ENCODE results near the gene COPG2. TPM values are rescaled to one million over a fixed set of nuclear protein-coding genes. Genes with fewer than 3 reads are reported as not detected.
A peak's percentile ranks its signal among the peaks of the same experiment; 100 is the strongest.

Gene COPG2
- total RNA-seq, 2 experiments from 2014 or later, result 11.2 to 12.0 TPM

DNA sequence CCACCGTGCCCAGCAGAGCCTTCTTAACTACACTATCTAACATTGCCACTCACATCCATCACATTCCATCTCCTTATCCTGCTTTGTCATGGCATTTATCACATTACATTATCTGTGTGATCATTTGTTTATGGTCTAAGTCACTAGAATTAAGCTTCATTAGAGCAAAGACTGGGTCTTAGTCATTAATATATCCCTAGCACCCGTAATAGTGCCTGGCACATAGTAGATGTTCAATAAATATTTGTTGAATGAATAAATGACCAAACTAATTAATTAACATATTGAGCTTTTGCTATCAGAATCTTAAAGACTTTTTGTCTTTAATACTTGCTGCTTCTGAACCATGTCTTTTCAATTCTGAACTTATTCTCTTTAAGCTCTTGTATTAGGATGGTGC, 5.9 kb upstream of the COPG2 start:
- DNase-seq, result no peak
- Mint-ChIP-seq H3K36me3 (ENCODE audit: low read depth) (no peaks in the 10 kb centered on the region), H3K4me3 (no peak overlapping the region), H3K27ac (no peak overlapping the region), H3K9me3 (peaks cover 3% of the 10 kb centered on the region), H3K27me3 (peaks cover 7% of the 10 kb centered on the region), H3K4me1 (peaks cover 4% of the 10 kb centered on the region)
- POLR2A ChIA-PET, result no interaction called here
- CTCF ChIA-PET, result interaction anchor here (0.6 to 1.5 kb wide), 2 partner anchors 16 to 84 kb away, joined by 3 read pairs; no protein-coding TSS in a partner anchor

DNA sequence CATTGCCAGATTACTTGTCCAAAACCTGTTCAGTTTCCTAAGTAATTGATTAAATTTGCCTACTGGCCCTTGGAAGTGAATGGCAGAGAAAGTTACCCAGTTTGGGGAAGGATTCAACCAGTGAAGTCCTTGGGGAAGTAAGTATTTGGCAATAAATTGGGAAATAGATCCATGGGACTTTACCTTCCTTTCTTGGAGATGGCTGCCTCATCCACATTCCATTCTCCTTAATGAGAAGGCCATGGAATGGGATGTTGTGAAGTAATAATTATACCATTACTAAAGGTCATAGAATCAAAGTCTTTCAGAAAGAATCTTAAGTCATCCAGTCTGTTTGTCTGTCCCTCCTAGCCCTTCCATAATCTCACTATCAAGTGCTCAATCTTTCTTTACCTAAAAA, 4.5 kb upstream of the COPG2 start:
- Mint-ChIP-seq H3K9me3 (no peaks in the 10 kb centered on the region), H3K27ac (no peak overlapping the region), H3K4me3 (no peak overlapping the region), H3K27me3 (peaks cover 7% of the 10 kb centered on the region), H3K36me3 (ENCODE audit: low read depth) (no peaks in the 10 kb centered on the region), H3K4me1 (peaks cover 9% of the 10 kb centered on the region)
- ChIA-PET CTCF (no interaction called here), POLR2A (no interaction called here)
- DNase-seq, result no peak

DNA sequence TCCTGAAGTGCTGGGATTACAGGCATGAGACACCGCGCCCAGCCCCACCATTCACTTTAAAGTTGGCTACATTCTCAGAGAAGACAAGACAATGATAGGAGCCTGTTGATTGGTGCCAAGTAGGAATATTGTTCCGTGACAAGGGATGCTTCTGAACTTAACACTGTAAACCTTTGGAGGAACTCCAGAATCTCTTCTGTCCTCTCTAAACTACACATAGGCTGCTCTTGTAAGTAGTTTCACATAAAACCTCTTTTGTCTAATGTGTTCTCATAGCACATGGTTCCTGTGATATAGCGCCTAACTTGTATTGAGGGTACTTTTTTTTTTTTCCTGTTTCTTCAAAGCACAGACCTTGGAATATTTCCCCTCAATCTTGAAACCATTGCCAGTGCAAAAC, 3.6 kb upstream of the COPG2 start:
- POLR2A ChIA-PET, result no interaction called here
- no peak overlapping the region for H3K4me3 Mint-ChIP-seq
- DNase-seq, result no peak
- peaks cover 17% of the 10 kb centered on the region for H3K4me1 Mint-ChIP-seq
- no peaks in the 10 kb centered on the region for H3K36me3 Mint-ChIP-seq (ENCODE audit: low read depth)
- H3K9me3 Mint-ChIP-seq, result no peaks in the 10 kb centered on the region
- no peak overlapping the region for H3K27ac Mint-ChIP-seq
- CTCF ChIA-PET, result no interaction called here
- H3K27me3 Mint-ChIP-seq, result peaks cover 6% of the 10 kb centered on the region

DNA sequence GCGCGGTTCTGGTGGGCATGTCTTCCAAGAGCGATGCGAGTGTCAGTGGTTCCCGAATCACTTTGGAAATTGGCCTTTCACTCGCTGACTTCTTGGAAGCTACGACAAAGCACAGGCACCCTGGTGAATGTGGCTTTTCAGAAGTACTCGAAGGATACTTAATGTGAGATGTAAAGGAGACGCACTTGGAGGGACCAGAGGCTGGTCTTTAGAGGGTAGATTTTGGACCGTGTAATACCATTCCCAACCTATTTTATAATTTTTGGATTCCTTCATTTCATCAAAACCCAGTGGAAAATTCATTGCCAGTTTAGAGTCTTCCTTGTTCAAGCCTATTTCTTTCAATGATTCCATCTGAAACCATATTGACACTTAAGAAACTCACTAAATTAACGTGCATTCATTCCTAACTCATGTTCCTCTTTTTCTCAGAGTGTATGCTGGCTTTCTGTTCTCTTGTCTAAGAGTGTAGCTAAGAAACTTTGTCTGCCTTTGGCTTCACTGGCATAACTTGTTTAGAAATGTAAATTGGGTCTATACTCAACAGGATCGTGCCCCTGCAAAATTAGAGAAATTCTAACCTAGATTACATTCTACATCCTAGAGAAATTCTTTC, 645 bp upstream of the COPG2 start:
- DNase-seq, result no peak
- Mint-ChIP-seq H3K9me3 (no peaks in the 10 kb centered on the region), H3K4me3 (peak overlapping the region; percentile 81), H3K4me1 (peaks cover 18% of the 10 kb centered on the region), H3K36me3 (ENCODE audit: low read depth) (no peaks in the 10 kb centered on the region), H3K27me3 (peaks cover 3% of the 10 kb centered on the region), H3K27ac (no peak overlapping the region)
- CTCF ChIA-PET, result no interaction called here
- POLR2A ChIA-PET, result no interaction called here

DNA sequence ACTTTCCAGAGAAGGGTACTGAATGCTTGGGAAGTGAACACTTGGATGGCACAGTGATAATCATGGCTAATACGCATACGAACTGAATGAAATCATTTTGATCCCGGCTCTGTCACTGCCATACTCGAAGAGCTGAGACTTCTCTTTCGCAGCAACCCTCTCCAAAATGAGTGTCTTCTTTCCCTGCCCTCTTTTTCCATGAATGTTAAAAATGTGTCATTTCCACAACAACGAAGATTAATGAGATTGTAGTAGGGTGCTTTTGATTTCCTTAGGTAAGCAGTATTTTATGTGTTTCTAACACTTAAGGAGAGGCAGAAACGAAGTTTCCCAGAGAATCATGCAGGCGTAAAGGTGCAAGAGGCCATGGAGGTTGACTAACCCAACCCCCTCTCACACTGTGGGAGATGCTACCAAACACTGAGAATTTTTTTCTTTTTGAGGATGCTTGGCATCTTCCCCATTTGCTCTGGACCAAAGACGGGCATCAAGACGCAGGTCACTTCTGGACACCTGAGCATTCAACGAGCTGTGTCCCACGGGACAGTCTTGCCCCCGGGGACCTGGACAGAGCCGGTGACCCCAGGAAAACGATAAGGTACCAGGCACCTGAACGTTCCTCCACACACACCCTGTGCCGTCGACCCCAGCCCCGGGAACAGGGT, 823 bp downstream of the COPG2 start:
- Mint-ChIP-seq H3K27ac (peak overlapping the region; percentile 42), H3K9me3 (no peaks in the 10 kb centered on the region), H3K4me1 (peaks cover 18% of the 10 kb centered on the region), H3K4me3 (peak overlapping the region; percentile 77), H3K36me3 (ENCODE audit: low read depth) (no peaks in the 10 kb centered on the region), H3K27me3 (no peaks in the 10 kb centered on the region)
- CTCF ChIA-PET, result interaction anchor here (0.5 kb wide), 1 partner anchor 529 kb away, joined by 3 read pairs; no protein-coding TSS in a partner anchor
- no peak for DNase-seq
- POLR2A ChIA-PET, result interaction anchor here (0.6 kb wide), 1 partner anchor 14 kb away, joined by 3 read pairs; no protein-coding TSS in a partner anchor

DNA sequence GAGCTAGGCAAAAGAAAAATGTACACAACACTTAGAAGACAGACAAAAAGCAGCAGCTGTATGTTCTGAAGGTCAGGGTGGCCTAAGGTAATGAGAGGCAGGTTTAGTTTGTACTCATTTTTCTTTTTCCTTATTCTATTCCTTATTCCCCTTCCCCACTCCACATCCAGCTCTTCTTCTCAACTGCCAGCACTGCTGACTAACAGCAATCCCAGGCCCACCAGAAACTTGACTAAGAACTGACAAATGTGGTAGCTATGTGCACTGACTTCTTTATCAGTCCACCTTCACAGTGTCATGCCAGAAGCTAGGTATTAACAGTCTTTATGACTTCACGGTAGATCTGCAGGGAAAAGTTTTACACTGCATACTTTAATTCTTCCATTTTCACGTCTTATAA, 6.1 kb downstream of the COPG2 start:
- ChIA-PET CTCF (no interaction called here), POLR2A (no interaction called here)
- Mint-ChIP-seq H3K9me3 (no peaks in the 10 kb centered on the region), H3K4me1 (peaks cover 8% of the 10 kb centered on the region), H3K27me3 (no peaks in the 10 kb centered on the region), H3K4me3 (no peak overlapping the region), H3K27ac (no peak overlapping the region), H3K36me3 (ENCODE audit: low read depth) (peaks cover 8% of the 10 kb centered on the region)
- no peak for DNase-seq

DNA sequence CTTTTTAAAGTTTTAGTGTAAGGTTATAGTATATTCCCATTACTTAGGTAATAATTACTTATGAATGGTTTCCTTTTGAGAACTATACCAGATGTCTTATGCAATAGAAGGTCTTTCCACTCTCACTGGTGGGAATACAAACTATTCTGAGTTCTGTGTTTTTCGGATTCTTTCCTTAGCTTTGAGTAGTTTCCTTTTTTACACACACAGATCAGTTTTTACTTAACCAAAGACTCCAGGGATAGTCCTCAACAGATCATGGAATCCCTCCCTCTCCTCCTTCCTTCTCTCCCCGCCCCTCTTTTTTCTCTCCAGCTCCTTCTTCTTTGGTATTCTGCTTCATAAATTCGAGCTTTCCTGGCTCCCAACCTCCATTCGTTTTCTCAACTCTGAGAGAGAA, 13.3 kb downstream of the COPG2 start:
- POLR2A ChIA-PET, result no interaction called here
- H3K9me3 Mint-ChIP-seq, result no peaks in the 10 kb centered on the region
- CTCF ChIA-PET, result no interaction called here
- DNase-seq, result no peak
- H3K4me1 Mint-ChIP-seq, result peaks cover 6% of the 10 kb centered on the region
- H3K36me3 Mint-ChIP-seq (ENCODE audit: low read depth), result peaks cover 25% of the 10 kb centered on the region
- no peak overlapping the region for H3K27ac Mint-ChIP-seq
- no peaks in the 10 kb centered on the region for H3K27me3 Mint-ChIP-seq
- H3K4me3 Mint-ChIP-seq, result no peak overlapping the region

DNA sequence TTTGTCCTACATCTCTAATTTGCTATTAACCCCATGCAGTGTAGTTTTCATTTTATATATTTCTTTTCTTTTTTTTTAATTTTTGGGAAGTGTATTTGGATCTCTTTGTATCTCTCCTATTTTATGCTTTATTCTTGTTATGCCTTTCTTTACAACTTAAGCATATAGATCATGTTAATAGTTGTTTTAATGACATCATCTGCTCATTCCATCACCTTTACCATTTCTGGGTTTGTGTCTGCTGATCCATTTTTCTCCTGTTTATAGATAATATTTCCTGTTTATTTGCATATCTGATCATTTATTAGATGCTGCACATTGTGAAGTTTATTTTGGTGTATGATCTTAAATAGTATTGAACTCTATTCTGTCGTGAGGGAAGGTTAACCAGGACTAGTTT, 13.7 kb downstream of the COPG2 start:
- CTCF ChIA-PET, result no interaction called here
- H3K4me3 Mint-ChIP-seq, result no peak overlapping the region
- peaks cover 9% of the 10 kb centered on the region for H3K4me1 Mint-ChIP-seq
- H3K36me3 Mint-ChIP-seq (ENCODE audit: low read depth), result peaks cover 27% of the 10 kb centered on the region
- peaks cover 3% of the 10 kb centered on the region for H3K9me3 Mint-ChIP-seq
- no peak overlapping the region for H3K27ac Mint-ChIP-seq
- DNase-seq, result no peak
- POLR2A ChIA-PET, result no interaction called here
- H3K27me3 Mint-ChIP-seq, result no peaks in the 10 kb centered on the region

DNA sequence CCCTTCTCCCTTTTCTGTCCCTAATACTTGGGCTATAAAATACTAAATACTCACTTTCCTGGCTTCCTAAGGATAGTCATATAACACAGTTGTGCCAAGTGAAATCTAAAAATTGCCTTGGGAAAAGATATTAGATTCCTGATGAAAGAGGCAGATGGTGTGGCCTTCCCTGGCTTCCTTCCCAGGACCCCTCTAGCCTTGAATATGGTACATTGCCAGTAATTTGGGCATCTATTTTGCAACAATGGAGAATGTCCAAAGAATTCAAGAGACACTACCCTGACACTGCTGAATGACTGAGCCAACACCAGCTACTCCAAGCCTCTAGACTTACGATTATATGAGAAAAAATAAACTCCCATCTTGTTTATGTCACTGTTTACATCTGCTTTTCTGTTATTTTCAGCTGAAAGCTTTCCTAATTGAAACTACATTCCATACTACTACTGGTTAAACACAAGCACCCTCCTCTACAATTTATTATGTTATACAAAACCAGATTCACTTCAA, 17.9 kb downstream of the COPG2 start:
- no peak for DNase-seq
- no peak overlapping the region for H3K4me3 Mint-ChIP-seq
- no peaks in the 10 kb centered on the region for H3K27me3 Mint-ChIP-seq
- peaks cover 45% of the 10 kb centered on the region for H3K36me3 Mint-ChIP-seq (ENCODE audit: low read depth)
- POLR2A ChIA-PET, result no interaction called here
- CTCF ChIA-PET, result no interaction called here
- no peak overlapping the region for H3K27ac Mint-ChIP-seq
- H3K4me1 Mint-ChIP-seq, result peaks cover 27% of the 10 kb centered on the region
- H3K9me3 Mint-ChIP-seq, result peaks cover 14% of the 10 kb centered on the region

DNA sequence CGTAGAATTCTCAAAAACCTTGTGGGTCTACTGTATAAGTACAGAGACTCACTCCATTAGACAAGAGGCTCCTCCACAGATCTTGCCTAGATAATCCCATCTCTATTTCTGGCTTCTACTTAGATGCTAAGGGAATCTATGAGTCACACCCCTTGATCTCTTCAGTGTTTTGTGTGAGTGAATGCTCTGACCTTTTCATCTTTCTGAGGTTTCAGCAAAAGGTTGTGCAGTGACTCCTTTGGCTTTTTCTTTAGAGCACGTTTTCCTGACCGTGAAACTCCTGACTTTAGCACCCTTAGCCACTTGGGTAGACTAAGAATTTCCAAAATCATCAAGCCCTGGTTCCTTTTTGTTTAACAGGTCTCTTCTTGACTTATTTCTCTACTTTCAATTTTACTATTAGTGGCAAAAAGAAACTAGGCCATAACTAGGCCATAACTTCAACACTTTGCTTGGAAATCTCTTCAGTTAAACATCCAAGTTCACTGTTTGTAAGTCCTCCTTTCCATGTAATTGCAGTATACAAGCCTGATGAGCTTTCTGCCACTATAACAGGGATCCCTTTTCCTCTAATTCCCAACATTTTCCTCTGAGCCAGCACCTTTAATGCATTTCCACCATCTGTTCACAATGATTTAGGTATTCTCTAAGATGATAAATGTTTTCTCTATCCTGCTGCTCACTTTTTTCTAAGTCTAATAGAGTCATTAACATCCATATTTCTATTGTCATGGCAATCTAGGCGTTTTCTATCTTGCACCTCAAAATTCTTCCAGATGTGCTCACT, 19.4 kb downstream of the COPG2 start:
- Mint-ChIP-seq H3K36me3 (ENCODE audit: low read depth) (peaks cover 50% of the 10 kb centered on the region), H3K27ac (peak overlapping the region; percentile 4)

DNA sequence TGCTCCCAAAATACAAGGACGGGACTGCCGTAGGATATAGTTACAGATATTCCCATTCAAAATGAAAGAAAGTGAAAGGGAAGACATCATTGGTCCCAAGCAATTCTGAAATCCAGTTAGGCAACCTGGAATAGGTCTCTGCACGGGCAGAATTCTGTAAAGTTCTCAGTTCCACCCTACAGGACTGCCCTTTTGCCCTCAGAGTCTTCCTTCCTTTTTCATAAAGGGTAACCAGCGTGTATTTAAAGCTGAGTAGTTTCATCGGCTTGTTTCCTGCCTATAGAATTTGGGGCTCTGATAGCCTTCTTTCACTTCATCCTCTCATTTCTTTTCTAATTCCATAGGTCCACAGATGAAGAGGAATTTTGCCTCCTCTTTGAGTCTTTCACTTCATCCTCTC, 20.0 kb downstream of the COPG2 start:
- Mint-ChIP-seq H3K27ac (peak overlapping the region; percentile 4), H3K4me3 (no peak overlapping the region), H3K36me3 (ENCODE audit: low read depth) (peaks cover 45% of the 10 kb centered on the region), H3K9me3 (peaks cover 14% of the 10 kb centered on the region), H3K27me3 (no peaks in the 10 kb centered on the region), H3K4me1 (peaks cover 23% of the 10 kb centered on the region)
- ChIA-PET POLR2A (no interaction called here), CTCF (no interaction called here)
- no peak for DNase-seq

More for the DNA sequence above, 19.4 kb downstream of the COPG2 start:
- DNase-seq, result no peak
- ChIA-PET POLR2A (no interaction called here), CTCF (no interaction called here)
- Mint-ChIP-seq H3K27me3 (no peaks in the 10 kb centered on the region), H3K4me1 (peaks cover 27% of the 10 kb centered on the region), H3K4me3 (no peak overlapping the region), H3K9me3 (peaks cover 14% of the 10 kb centered on the region)

DNA sequence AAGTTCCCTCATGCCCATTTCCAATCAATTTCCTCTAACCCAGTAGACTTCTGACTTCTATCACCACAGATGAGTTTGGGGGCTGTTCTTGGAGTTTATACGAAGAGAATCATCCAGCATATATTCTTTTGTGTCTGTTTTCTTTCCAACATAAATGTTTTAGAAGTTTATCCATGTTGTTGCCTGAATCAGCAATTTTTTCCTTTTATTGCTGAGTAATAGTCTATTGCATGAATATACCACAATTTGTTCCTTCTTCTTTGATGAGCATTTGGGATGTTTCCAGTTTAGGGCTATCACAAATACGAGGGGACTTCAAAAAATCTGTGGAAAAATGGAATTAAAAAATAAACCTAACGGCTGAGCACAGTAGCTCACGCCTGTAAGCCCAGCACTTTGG, 26.2 kb downstream of the COPG2 start:
- no peak overlapping the region for H3K4me3 Mint-ChIP-seq
- DNase-seq, result no peak
- H3K27me3 Mint-ChIP-seq, result no peaks in the 10 kb centered on the region
- peaks cover 38% of the 10 kb centered on the region for H3K36me3 Mint-ChIP-seq (ENCODE audit: low read depth)
- peaks cover 14% of the 10 kb centered on the region for H3K4me1 Mint-ChIP-seq
- POLR2A ChIA-PET, result no interaction called here
- CTCF ChIA-PET, result no interaction called here
- peaks cover 15% of the 10 kb centered on the region for H3K9me3 Mint-ChIP-seq
- no peak overlapping the region for H3K27ac Mint-ChIP-seq

DNA sequence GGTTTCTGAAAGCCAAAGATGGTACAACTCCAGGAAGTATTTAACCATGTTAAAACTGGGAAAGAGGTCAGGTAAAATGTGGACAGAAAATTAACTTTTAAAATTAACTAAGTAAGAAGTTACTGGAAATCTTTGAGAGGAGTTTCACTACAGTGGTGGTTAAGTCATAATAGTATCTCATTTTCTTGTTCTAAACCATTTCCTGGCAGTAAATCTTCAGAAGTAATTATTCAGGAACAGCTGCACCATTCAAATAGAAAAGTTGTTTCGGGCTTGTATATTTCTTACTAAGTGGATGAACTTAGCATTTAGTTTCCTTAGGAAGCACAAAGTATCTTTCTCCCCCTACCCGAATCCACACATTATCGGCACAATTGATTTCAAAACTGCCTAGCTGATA, 27.1 kb downstream of the COPG2 start:
- Mint-ChIP-seq H3K4me3 (no peak overlapping the region), H3K27me3 (no peaks in the 10 kb centered on the region), H3K4me1 (peaks cover 14% of the 10 kb centered on the region), H3K27ac (no peak overlapping the region), H3K9me3 (peaks cover 18% of the 10 kb centered on the region), H3K36me3 (ENCODE audit: low read depth) (peaks cover 33% of the 10 kb centered on the region)
- ChIA-PET POLR2A (no interaction called here), CTCF (no interaction called here)
- DNase-seq, result no peak

Data from activated CD4-positive, alpha-beta memory T cell treated with anti-CD3 and anti-CD28 coated beads, Interleukin-2, amount 10 ng/mL, durations not matched to agents 7 days and 5 days (primary cell).